GM12878 (cell line): Measurements from ENCODE around the gene PES1. TPM values are rescaled to one million over a fixed set of nuclear protein-coding genes. Genes with fewer than 3 reads are reported as not detected.

Experiments
- ATAC-seq: fragments of 200-7000 bp; cut with Tn5 transposase; 3 replicates; pipeline ENCODE4 v1.9.1; 2020; ENCODE audit warnings: mild to moderate bottlenecking, moderate library complexity
- BruUV-seq: library from RNA; stranded (reverse); fragments of 400-500 nt; replicated peaks from 2 replicates; lab custom pipeline; 2021; lab: Mats Ljungman, UMichigan
- CTCF ChIA-PET: fragments of 300-600 bp; sonication (Branson Sonifier 250); formaldehyde crosslinking; extraction: SDS; loops from one replicate; lab custom pipeline; 2021; ENCODE audit warnings: inconsistent platforms; lab: Yijun Ruan, JAX
- POLR2A ChIA-PET: fragments of 350-600 bp; formaldehyde crosslinking; extraction: SDS; loops from one replicate; lab custom pipeline; 2021; ENCODE audit warnings: inconsistent platforms; lab: Charles Lee
- RAD21 ChIA-PET: fragments of 300-600 bp; sonication (Branson Sonifier 250); formaldehyde crosslinking; loops from one replicate; lab custom pipeline; 2023; ENCODE audit warnings: antibody characterized with exemption; ENCODE audit not compliant: unreplicated experiment; lab: Charles Lee
- SMC1A ChIA-PET: fragments of 300-600 bp; sonication (Branson Sonifier 250); formaldehyde crosslinking; loops from one replicate; lab custom pipeline; 2023; ENCODE audit not compliant: unreplicated experiment, uncharacterized antibody; lab: Charles Lee
- DNase-seq: peaks from one replicate; pipeline ENCODE4 v3.0.0-alpha.2; 2011; ENCODE audit warnings: low read depth, low spot score
- FAIRE-seq: peaks from 3 replicates; lab custom pipeline; 2011; peaks lifted over from hg19 to GRCh38; lab: Jason Lieb, UNC
- H2AFZ ChIP-seq: 2 replicates; pipeline ENCODE4 v1.6.0; 2011; ENCODE audit warnings: low read depth, low read length, control low read depth; ENCODE audit not compliant: control insufficient read depth
- H3K27ac ChIP-seq: 2 replicates; pipeline ENCODE4 v1.5.1; 2011; ENCODE audit warnings: control low read depth; ENCODE audit not compliant: control insufficient read depth, insufficient read depth
- H3K27me3 ChIP-seq, 2 experiments: replicated peaks in 1 of 2; 2 replicates each; pipeline versions ENCODE4 v1.6.0 to v1.6.1; 2011; ENCODE audit warnings: low read length in 1 of 2; ENCODE audit not compliant: control insufficient read depth in 2 of 2, insufficient read depth in 2 of 2
- H3K36me3 ChIP-seq, 2 experiments: 2 replicates each; pipeline ENCODE4 v1.5.1; 2011; ENCODE audit warnings: low read length in 1 of 2; ENCODE audit not compliant: control insufficient read depth in 2 of 2, insufficient read depth in 2 of 2
- H3K4me1 ChIP-seq: 2 replicates; pipeline ENCODE4 v1.6.1; 2011; ENCODE audit warnings: mild to moderate bottlenecking, low read length, moderate library complexity, mixed read lengths; ENCODE audit not compliant: control insufficient read depth, insufficient read depth
- H3K4me2 ChIP-seq: 2 replicates; pipeline ENCODE4 v1.6.0; 2011; ENCODE audit warnings: control low read depth; ENCODE audit not compliant: control insufficient read depth, insufficient read depth
- H3K4me3 ChIP-seq: fragments of 200-600 bp; sonication (generic); 2 replicates; pipeline ENCODE4 v1.5.1; 2016
- H3K79me2 ChIP-seq: 2 replicates; pipeline ENCODE4 v1.6.0; 2011; ENCODE audit warnings: low read length; ENCODE audit not compliant: control insufficient read depth, insufficient read depth
- H3K9ac ChIP-seq: 2 replicates; pipeline ENCODE4 v1.8.0; 2011; ENCODE audit warnings: low read length, control low read depth, mixed read lengths; ENCODE audit not compliant: control insufficient read depth, insufficient read depth
- H3K9me3 ChIP-seq: replicated peaks from 3 replicates; pipeline ENCODE4 v1.5.1; 2011; ENCODE audit warnings: mild to moderate bottlenecking, low read length; ENCODE audit not compliant: control insufficient read depth, insufficient read depth
- H4K20me1 ChIP-seq: 2 replicates; pipeline ENCODE4 v1.6.0; 2011; ENCODE audit not compliant: control insufficient read depth, insufficient read depth
- MTA3 ChIP-seq: IDR thresholded peaks from 2 replicates; pipeline ENCODE4 v1.6.1; 2012; ENCODE audit warnings: low read length, inconsistent platforms, borderline replicate concordance
- RUNX3 ChIP-seq: IDR thresholded peaks from 2 replicates; pipeline ENCODE4 v1.6.1; 2012; ENCODE audit warnings: low read length, inconsistent platforms
- WGBS: methylation state at CpG from one replicate; pipeline ENCODE4 v1.1.6; 2016; ENCODE audit warnings: low lambda C conversion rate; ENCODE audit not compliant: insufficient replicate concordance, insufficient coverage; ENCODE audit errors: missing lambda C conversion rate; 5-methylcytosine and 5-hydroxymethylcytosine counted together
- in situ Hi-C: fragments of 300-500 bp; cut with MboI; formaldehyde crosslinking; loops from 9 replicates; pipeline ENCODE4 v1.14.3; 2018; ENCODE audit warnings: mixed read lengths
- intact Hi-C: fragments of 100-400 bp; cut with micrococcal nuclease; formaldehyde crosslinking; loops from one replicate; pipeline ENCODE4 v1.14.2; 2022; ENCODE audit not compliant: unreplicated experiment
- polyA plus RNA-seq, 11 experiments: library from polyadenylated mRNA; depleted of rRNA in 4 of 11; unstranded in 6 of 11; stranded (reverse) in 5 of 11; fragments of >200 nt; fragmentation: Nextera tagmentation in 4 of 11; fragmentation: Illumina TruSeq in 1 of 11; extraction: Ambion mirVana in 4 of 11; extraction: Trizol in 1 of 11; gene quantifications; 1 replicate in 1 of 11; 2 replicates in 10 of 11; pipeline versions ENCODE4 v1.2.1 to v1.2.3, GENCODE V29; 2011 to 2016; ENCODE audit warnings: inconsistent platforms in 2 of 11, missing spikeins in 2 of 11, low read depth in 1 of 11
- total RNA-seq, 4 experiments: library from RNA; depleted of rRNA in 3 of 4; stranded (reverse); fragments of >200 nt in 3 of 4; fragmentation: Illumina TruSeq in 1 of 4; extraction: Trizol in 1 of 4; gene quantifications; 2 replicates each; pipeline versions ENCODE4 v1.2.1 to v1.2.3, GENCODE V29; 2013 to 2021
- TF ChIP-seq, protein P1 (sequence below): IDR thresholded peaks from 2 replicates; pipeline ENCODE4 v1.6.1; 2011; ENCODE audit warnings: borderline replicate concordance, low read depth, mild to moderate bottlenecking, moderate library complexity, low read length; ENCODE audit not compliant: insufficient read depth, poor library complexity, severe bottlenecking
- TF ChIP-seq, protein P2 (sequence below): fragments of 450-650 bp; IDR thresholded peaks from 2 replicates; pipeline ENCODE4 v1.6.1; 2017; ENCODE audit warnings: mild to moderate bottlenecking, low read depth, inconsistent platforms; ENCODE audit not compliant: poor library complexity, severe bottlenecking
- TF ChIP-seq, protein P3 (sequence below), 3 experiments: IDR thresholded peaks in 2 of 3; conservative IDR thresholded peaks in 1 of 3; 2 replicates each; pipeline ENCODE4 v1.5.1; 2011; ENCODE audit warnings: low read depth in 3 of 3, low read length in 3 of 3, mild to moderate bottlenecking in 3 of 3, control low read depth in 2 of 3, moderate library complexity in 2 of 3, inconsistent platforms in 1 of 3, mixed read lengths in 1 of 3; ENCODE audit not compliant: control insufficient read depth in 2 of 3, insufficient read depth in 1 of 3; ENCODE audit errors: extremely low read depth in 1 of 3

The PES1 gene
- total and polyA plus RNA-seq, 10 of the 15 experiments (the other 5 are each of a cell fraction or from before 2014, with no cell fraction given), result 6.9 to 139 (median 106) TPM

DNA sequence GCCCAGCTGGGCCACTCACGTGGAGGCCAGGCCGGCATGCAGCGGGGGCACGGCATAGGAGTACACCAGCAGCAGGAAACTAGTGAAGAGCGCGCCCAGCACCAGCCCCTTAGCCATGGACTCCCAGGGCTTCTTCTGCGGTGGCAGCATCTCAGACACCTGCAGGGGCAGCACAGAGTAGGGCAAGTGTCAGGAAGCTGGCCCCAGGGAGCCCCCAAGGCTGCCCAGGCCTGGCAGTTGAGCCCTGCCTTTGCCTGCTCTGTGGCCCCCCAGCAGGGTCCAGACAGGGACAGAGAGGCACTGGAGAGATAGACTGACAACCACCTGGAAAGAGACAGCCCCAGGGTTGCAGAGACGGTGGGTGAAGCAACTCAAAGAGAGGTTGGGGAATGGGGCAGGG lies 34.5 kb downstream of the PES1 start:
- no peak overlapping the region for H3K9ac ChIP-seq
- WGBS, result 56% methylated on average over 8 of the region's 8 CpGs
- POLR2A ChIA-PET, result no interaction called here

DNA sequence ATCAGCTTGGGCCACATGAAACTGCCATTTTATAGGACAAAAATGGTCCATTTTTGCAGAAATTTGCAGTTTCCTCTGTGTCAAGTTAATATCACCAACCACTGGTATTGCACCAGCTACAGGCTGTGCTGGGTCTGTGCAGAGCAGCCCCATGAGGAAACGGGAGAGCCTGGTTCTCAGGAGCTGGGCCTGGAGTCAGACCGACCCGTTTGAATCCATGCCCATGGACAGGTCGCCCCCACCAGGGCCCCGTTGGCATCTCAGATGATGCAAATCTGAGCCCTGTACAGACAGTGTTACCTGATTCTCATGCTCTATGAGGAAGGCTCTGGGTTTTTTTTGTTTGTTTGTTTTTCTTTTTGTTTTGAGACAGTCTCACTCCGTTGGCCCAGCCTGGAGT lies 35.3 kb downstream of the PES1 start:
- FAIRE-seq (no peak), ATAC-seq (peak; percentile 60), DNase-seq (no peak)
- Histone ChIP-seq H3K36me3 (no peaks in the 10 kb centered on the region), H3K4me3 (no peak overlapping the region), H3K27me3 (no peaks in the 10 kb centered on the region; a peak in 1 of 4 replicates), H3K9ac (no peak overlapping the region), H3K79me2 (no peaks in the 10 kb centered on the region), H4K20me1 (no peaks in the 10 kb centered on the region; the same call in 1 of the 2 replicates), H3K4me2 (no peak overlapping the region), H3K9me3 (no peaks in the 10 kb centered on the region), H3K27ac (no peak overlapping the region), H3K4me1 (no peaks in the 10 kb centered on the region), H2AFZ (no peak overlapping the region)
- no TSS peak for BruUV-seq
- ChIA-PET RAD21 (no interaction called here), SMC1A (no interaction called here), CTCF (interaction anchor here (0.8 to 1.5 kb wide), 2 partner anchors 10 to 165 kb away, joined by 3 read pairs; no protein-coding TSS in a partner anchor), POLR2A (no interaction called here)
- WGBS, result 11% methylated on average over 6 of the region's 6 CpGs
- in situ Hi-C loops, result no loop called here
- TF ChIP-seq, protein P1, sequence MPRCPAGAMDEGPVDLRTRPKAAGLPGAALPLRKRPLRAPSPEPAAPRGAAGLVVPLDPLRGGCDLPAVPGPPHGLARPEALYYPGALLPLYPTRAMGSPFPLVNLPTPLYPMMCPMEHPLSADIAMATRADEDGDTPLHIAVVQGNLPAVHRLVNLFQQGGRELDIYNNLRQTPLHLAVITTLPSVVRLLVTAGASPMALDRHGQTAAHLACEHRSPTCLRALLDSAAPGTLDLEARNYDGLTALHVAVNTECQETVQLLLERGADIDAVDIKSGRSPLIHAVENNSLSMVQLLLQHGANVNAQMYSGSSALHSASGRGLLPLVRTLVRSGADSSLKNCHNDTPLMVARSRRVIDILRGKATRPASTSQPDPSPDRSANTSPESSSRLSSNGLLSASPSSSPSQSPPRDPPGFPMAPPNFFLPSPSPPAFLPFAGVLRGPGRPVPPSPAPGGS, result no peak
- TF ChIP-seq, protein P2, sequence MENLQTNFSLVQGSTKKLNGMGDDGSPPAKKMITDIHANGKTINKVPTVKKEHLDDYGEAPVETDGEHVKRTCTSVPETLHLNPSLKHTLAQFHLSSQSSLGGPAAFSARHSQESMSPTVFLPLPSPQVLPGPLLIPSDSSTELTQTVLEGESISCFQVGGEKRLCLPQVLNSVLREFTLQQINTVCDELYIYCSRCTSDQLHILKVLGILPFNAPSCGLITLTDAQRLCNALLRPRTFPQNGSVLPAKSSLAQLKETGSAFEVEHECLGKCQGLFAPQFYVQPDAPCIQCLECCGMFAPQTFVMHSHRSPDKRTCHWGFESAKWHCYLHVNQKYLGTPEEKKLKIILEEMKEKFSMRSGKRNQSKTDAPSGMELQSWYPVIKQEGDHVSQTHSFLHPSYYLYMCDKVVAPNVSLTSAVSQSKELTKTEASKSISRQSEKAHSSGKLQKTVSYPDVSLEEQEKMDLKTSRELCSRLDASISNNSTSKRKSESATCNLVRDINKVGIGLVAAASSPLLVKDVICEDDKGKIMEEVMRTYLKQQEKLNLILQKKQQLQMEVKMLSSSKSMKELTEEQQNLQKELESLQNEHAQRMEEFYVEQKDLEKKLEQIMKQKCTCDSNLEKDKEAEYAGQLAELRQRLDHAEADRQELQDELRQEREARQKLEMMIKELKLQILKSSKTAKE, result no peak
- TF ChIP-seq, protein P3, sequence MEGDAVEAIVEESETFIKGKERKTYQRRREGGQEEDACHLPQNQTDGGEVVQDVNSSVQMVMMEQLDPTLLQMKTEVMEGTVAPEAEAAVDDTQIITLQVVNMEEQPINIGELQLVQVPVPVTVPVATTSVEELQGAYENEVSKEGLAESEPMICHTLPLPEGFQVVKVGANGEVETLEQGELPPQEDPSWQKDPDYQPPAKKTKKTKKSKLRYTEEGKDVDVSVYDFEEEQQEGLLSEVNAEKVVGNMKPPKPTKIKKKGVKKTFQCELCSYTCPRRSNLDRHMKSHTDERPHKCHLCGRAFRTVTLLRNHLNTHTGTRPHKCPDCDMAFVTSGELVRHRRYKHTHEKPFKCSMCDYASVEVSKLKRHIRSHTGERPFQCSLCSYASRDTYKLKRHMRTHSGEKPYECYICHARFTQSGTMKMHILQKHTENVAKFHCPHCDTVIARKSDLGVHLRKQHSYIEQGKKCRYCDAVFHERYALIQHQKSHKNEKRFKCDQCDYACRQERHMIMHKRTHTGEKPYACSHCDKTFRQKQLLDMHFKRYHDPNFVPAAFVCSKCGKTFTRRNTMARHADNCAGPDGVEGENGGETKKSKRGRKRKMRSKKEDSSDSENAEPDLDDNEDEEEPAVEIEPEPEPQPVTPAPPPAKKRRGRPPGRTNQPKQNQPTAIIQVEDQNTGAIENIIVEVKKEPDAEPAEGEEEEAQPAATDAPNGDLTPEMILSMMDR (IDR thresholded peaks at IDR 0.05 in 2 of 3, conservative IDR thresholded peaks at IDR 0.05 in 1 of 3; ENCODE audit: control insufficient read depth in 2 of 3, extremely low read depth in 1 of 3, insufficient read depth in 1 of 3, low read depth in 3 of 3, low read length in 3 of 3), result 0 out of 6 replicates have a peak, but pooled peaks of 2 of the 3 experiments have one; percentile 1 to 11
- intact Hi-C loops, result no loop called here

More for the DNA sequence above, 34.5 kb downstream of the PES1 start:
- Histone ChIP-seq H3K4me2 (no peak overlapping the region), H3K9me3 (no peaks in the 10 kb centered on the region), H3K4me3 (no peak overlapping the region), H3K79me2 (no peaks in the 10 kb centered on the region), H4K20me1 (no peaks in the 10 kb centered on the region; the same call in 1 of the 2 replicates), H3K36me3 (no peaks in the 10 kb centered on the region), H3K27ac (no peak overlapping the region), H3K27me3 (no peaks in the 10 kb centered on the region; a peak in 1 of 4 replicates), H2AFZ (no peak overlapping the region), H3K4me1 (no peaks in the 10 kb centered on the region)
- TF ChIP-seq RUNX3, result no peak
- no peak for TF ChIP-seq MTA3
- SMC1A ChIA-PET, result no interaction called here
- in situ Hi-C loops (no loop called here), intact Hi-C loops (no loop called here)
- CTCF ChIA-PET, result no interaction called here
- no peak for FAIRE-seq
- ATAC-seq, result peak; percentile 50
- DNase-seq, result no peak
- BruUV-seq, result no TSS peak
- RAD21 ChIA-PET, result no interaction called here
